ENCODE results near the gene MROH7.

The MROH7 gene

DNA sequence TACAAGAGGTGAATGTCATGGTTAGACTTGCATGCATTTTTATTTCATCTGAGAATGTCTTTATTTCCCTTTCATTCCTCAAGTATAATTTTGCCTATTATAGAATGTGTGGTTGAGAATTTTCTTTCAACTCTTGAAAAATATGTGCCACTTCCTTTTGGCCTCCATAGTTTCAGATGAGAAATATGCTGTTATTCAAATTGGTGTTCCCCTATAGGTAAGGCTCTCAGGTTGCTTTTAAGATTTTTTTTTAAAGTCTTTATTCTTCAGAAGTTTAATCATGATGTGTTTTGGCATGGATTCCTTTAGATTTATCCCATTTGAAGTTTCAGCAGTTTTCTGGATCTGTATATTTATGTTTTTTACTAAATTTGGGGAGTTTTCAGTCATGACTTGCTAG is 2.1 kb downstream of the MROH7 start:
- TF ChIP-seq, protein P1, sequence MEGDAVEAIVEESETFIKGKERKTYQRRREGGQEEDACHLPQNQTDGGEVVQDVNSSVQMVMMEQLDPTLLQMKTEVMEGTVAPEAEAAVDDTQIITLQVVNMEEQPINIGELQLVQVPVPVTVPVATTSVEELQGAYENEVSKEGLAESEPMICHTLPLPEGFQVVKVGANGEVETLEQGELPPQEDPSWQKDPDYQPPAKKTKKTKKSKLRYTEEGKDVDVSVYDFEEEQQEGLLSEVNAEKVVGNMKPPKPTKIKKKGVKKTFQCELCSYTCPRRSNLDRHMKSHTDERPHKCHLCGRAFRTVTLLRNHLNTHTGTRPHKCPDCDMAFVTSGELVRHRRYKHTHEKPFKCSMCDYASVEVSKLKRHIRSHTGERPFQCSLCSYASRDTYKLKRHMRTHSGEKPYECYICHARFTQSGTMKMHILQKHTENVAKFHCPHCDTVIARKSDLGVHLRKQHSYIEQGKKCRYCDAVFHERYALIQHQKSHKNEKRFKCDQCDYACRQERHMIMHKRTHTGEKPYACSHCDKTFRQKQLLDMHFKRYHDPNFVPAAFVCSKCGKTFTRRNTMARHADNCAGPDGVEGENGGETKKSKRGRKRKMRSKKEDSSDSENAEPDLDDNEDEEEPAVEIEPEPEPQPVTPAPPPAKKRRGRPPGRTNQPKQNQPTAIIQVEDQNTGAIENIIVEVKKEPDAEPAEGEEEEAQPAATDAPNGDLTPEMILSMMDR (IDR thresholded peaks at IDR 0.05; ENCODE audit: borderline replicate concordance, insufficient read depth, low read depth, low read length), result no peak
- H3K4me3 ChIP-seq (ENCODE audit: low read depth, low read length), result no peak overlapping the region

DNA sequence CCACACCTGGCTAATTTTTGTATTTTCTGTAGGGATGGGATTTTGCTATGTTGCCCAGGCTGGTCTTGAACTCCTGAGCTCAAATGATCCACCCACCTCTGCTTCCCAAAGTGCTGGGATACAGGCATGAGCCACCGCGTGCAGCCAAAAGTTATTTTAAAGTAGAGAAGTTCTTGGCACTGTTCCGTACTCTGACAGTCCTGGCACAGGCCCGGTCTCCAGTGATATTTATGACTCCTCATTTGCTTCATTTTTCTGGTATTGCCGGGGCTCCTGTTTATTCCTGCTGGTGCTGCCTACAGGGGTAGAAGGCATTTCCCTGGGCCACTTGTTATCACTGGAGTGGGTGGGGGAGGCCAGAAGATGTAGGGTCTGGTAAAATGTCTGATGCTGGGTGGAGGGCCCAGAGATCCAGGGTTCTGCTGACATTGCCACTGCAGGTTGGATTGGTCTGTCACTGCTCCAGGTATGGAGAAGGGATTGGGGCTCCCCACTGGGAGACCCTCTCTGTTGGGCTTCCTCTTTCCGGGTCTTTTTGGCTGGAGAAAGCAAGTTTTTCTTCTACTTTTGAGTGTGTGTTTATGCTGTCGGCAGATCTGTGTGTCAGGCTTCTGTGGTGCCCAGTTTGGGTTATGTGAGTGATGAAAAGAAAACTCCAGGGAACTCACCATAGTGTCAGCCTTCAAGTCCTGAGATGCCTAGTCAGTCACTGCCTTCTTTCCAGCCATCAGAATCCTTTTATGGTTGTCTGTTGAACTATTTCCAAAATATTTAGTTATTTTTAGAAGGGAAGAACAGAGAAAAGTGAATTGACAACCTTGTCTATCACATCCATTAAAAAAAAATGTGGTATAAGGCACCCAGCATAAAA is 4.5 kb downstream of the MROH7 start:
- TF ChIP-seq, protein P1 (IDR thresholded peaks at IDR 0.05; ENCODE audit: borderline replicate concordance, insufficient read depth, low read depth, low read length), result no peak
- no peak overlapping the region for H3K4me3 ChIP-seq (ENCODE audit: low read depth, low read length)

DNA sequence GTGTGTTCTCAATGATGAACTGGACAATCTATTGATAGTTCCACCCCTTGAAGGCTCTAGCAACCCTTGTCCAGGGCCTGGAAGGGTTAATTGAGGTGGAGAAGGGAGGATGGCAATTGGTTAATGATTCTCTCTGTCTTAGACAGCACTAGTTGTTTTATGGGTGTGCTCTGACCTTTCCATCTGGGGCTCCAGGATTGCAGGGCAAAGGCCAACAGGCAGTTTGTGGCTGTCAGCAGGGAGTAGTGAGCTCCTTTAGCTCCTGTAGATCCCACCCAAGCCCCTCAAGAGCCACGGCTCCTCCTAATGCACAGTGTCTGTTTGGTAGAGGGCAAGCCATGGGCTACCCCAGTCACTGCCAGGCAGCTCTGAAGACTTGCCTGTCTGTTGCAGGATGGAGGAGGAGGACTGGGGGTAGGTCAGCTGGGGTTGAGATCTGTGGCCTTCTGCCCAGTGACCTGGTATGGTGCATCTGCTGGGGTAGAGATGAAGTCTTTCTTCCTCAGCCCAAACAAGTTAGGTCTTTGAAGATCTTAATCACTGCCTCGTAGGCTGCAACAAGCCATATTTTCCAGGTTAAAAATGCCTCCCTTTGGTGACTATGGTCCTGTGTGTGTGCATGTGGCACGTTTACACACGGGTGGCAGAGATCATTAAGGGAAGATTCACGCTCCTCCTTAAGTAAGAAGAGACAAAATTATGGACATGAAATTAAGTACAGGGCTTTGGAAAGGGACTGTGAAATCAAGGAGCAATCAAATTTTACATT is 7.7 kb downstream of the MROH7 start:
- no peak overlapping the region for H3K4me3 ChIP-seq (ENCODE audit: low read depth, low read length)
- TF ChIP-seq, protein P1 (IDR thresholded peaks at IDR 0.05; ENCODE audit: borderline replicate concordance, insufficient read depth, low read depth, low read length), result no peak

DNA sequence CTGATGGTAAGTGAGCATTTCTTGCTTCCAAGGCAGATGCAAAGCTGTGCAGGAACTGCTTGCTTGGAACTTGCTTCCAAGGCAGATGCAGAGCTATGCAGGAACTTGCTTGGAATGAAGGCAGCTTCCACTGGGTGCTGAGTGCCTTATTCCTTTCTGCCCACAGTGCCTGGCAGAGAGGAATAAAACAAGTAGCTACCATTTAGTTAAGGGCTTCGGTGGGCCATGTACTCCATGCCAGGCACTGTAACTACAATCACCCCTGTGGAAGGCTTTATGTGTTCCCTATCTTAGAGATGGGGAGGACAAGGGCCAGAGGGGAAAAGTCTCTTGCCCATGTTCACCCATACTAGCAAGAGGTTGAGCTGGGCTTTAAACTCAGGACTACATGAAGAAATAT is 8.3 kb downstream of the MROH7 start:
- TF ChIP-seq, protein P1 (IDR thresholded peaks at IDR 0.05; ENCODE audit: borderline replicate concordance, insufficient read depth, low read depth, low read length), result no peak
- no peak overlapping the region for H3K4me3 ChIP-seq (ENCODE audit: low read depth, low read length)

DNA sequence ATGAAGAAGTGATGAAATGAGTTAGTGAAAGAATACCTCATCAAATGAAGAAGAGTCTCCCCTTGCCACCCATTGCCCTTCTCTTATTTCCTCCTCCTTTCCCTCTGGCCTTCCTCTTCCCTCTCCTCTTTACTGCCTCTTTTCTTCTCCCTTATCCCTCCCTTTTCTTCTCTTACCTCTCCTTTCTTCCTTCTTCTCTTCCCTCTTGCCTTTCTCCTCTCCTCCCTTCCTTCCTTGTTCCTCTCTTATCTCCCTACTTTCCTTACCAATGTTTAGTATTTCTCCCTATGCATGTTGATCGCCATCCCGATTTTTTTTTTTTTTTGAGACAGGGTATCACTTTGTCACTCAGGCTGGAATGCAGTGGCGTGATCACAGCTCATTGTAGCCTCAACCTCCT is 8.8 kb downstream of the MROH7 start:
- TF ChIP-seq, protein P1 (IDR thresholded peaks at IDR 0.05; ENCODE audit: borderline replicate concordance, insufficient read depth, low read depth, low read length), result no peak
- H3K4me3 ChIP-seq (ENCODE audit: low read depth, low read length), result no peak overlapping the region

DNA sequence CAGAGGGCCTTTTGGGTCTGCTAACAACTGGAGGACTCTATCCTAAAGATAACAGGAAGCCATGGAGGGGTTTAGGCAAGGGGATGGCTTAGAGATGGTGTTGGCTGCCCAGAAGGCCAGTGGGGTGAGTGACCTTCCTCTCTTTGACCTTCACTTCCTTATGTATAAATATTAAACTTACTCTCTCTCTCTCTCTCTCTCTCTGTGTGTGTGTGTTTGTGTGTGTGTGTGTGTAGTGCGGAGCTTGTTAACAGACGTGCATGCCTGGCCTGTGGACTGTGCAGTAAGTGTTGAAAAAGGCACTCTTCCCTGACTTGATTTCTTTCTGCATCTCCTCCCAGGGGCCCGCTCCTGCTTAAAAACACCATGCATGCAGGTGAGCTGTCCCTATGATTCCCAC is 10.0 kb downstream of the MROH7 start:
- H3K4me3 ChIP-seq (ENCODE audit: low read depth, low read length), result no peak overlapping the region
- TF ChIP-seq, protein P1 (IDR thresholded peaks at IDR 0.05; ENCODE audit: borderline replicate concordance, insufficient read depth, low read depth, low read length), result no peak

Measured in GM12875 (cell line).